Activated gamma-delta T cell treated with Interleukin-2 at 50 U/mL for 16 hours (primary cell): ENCODE results near the gene CYB5A.
A peak's percentile ranks its signal among the peaks of the same experiment; 100 is the strongest.
"Not testable (repeated sequence)": the region's sequence is repeated elsewhere in the genome, so short reads cannot be mapped to it uniquely, and the experiment has no call there.

Source experiments
- DNase-seq: peaks from one replicate; pipeline ENCODE4 v3.0.0-alpha.2; 2020

CYB5A gene, protein sequence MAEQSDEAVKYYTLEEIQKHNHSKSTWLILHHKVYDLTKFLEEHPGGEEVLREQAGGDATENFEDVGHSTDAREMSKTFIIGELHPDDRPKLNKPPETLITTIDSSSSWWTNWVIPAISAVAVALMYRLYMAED

GRCh38 chr18:74291771-74292540 is at the start of gene CYB5A:
Gene CYB5A, minus strand, starts transcription at chr18:74291963. Its CDS starts 88 bp downstream, at chr18:74291875.
- DNase-seq = peak; percentile 99

DNA sequence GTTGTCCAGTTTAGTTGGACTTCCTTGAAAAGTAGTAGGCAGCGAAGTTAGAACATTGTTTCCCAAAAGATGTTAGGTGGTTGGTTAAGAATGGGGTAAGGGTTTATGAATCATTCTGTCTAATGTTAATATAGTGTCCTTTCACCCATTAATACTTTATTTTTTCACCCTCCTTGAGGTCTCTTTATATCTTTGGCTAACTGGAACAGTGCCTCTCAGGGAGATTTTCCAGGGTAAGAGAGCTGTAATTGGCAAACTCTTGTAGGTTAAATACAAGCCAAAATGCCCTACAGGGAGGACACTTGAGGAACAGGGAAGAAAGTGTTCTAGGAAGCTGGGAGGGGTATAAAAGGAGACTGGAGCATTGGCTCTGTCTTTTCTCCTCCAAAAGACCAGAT is 46.1 kb upstream of the CYB5A start:
- DNase-seq = no peak

DNA sequence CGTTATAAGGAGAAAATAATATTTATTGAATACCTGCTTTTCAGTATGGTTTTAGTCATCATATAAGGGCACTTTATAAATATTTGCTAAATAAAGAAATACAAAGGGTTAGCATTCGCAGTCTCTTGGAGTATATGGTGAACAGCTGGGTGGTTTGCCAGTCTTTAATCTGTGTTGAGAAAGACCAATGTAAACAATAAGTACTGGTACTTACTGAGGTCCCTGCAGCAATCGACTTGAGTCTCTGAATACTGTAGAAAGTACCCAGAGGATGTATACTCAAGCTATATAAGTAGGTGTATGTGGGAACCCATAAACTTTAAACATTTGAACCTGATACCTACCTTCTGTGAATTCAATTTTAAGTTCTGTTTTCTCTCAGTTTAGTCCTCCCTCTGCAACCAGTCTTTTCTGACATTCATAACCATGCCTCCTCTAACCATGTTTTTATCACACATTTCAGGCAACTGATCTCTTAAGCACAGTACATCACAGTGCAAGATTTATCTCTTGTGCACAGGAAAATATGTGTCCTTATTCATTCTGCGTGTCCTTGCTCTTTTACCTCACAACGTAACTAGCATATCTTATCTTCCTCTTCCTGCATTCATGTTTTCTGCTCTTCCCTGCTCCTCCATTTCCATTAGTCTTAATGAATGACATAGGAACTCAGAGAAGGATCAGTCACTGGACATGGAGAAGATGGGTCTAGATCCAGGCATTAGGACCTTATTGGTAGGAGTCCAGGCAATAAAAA is 45.6 kb upstream of the CYB5A start:
- DNase-seq = no peak

DNA sequence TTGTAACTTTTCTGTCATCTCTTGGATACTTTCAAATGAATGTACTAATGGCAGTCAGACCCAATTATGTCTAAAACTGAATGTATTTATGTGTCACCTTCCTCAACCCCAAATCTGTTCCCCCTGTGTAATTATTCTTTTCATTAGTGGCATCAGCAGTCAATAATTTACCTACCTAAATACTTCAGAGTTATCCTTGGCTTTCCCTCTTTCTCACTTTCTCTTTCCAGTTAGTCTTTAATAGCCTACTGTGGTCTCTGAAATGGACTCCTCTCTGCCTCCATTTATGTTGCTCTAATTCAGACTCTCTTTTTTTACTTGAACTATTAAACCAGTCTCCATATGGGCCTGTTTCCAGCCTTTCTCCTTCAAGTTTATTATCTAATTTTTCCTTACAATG is 44.9 kb upstream of the CYB5A start:
- DNase-seq = no peak

DNA sequence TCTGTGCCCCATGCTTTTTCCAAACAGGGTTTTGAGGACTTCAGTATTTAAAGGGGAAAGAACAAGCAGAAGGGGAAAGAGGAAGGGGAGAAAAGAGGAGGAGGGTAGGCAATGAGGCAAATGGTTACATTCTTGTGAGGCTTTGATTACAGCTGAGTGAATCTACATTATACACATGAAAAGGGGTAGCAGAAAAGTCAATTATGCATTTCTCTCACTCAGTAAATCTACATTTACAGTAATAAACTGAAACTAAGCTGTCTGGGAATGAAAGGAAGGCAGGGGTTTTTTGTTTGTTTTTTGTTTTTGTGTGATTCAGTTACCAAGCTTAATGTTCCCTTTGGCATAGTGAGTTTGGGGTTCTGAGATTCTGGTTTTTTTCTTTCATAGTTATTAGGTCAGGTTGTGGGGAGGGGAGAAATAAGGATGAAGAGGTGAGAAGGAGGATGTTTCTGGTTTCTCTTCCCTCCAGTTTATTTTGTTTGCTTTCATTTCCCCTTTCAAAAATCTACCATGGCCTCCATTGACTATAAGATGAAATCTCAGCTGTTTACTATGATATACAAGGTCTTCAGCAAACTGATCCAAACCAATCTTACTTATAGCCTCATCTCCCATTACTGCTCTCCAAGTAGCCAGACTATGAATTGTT is 42.6 kb upstream of the CYB5A start:
- no peak for DNase-seq

- DNase-seq = no peak
Observed at GRCh38 chr18:74333091-74333490, 41.3 kb upstream of the CYB5A start.

GRCh38 chr18:74331404-74331803 is 39.6 kb upstream of the CYB5A start:
- no peak for DNase-seq

DNA sequence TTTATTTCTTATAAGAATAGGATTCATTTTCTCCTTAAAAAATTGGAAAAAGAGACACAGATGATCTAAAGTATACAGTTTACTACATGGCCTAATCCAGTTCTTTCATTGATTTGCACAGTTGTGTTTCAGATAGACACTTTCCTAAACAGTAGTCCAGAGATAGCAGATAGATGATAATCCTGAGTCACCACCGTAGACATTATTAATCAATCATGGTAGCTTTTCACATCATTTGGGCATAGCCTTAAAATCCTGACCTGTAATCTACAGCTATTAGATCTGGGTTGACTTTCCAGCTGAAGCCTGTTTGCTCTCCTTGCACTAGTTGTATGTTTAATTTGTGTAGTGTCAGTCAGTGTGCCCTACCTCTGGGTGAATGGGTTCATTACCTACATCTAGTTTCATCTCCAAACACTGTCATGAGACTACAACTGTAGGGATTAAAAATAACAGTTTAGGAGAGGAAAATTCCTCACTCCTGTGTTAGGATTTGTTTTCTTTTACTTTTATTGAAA is 38.0 kb upstream of the CYB5A start:
- no peak for DNase-seq

- DNase-seq = no peak
Observed at GRCh38 chr18:74328206-74328605, 36.4 kb upstream of the CYB5A start.

DNA sequence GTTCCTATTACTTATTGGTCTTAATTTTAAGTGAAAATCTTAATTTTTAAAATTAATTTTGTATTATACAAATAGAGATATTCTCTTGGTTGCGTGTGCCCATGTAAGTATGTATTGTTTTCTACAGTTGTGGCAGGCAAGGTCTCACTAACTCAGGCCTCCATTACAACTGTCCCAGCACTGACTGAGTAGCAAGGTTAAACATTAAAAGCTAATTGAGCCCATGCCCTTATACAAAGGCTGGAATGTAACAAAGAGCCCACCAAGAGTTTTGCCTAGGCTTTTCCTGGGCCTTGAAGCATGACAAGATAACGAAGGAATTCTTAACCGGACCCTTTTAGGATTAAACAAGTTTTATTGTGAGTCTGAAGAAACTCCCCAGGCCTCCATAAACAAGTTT is 35.0 kb upstream of the CYB5A start:
- DNase-seq = not testable (repeated sequence)

- no peak for DNase-seq
Observed at GRCh38 chr18:74326231-74326630, 34.5 kb upstream of the CYB5A start.

DNA sequence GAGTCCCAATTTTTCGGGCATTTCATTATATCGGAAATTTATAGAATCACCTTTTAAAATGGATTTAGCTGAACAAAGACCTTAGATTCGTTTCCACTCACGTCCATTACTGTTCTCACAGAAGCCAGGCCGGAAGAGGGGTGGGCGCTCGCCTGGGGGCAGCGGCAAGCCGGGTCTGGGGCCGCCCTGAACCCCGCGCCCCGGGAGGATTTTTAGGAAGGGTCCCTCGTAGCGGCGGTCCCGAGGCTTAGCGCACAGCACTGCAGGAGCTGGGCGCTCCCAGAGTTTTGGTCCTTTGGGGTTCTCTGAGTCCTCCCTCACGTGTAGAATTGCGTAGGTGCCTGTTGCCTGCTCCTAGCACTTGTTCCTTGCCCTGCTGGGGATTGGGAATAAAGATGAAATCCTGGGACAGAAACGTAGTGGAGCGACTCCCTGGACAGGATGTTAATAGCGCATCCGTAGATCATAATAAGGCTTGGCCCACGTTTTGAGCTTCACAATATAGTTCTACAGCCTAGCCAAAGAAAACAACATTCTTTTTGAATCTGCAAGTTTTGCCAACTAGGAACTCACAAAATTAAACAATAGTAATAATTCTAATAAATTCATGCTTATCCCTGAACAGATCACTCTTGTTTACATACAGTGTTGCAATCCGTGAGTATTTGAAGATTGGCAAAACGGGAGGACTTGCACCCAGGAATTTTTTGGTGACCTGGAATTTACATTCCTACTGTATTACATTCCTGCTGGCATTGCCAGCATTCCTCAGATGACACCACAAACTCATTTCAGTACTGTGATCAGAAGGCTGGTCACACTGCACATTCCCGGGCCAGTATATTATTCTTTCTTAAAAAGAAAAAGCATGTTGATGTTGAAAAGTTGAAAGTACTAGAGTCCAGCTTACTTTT is 24.8 kb upstream of the CYB5A start:
- no peak for DNase-seq

DNA sequence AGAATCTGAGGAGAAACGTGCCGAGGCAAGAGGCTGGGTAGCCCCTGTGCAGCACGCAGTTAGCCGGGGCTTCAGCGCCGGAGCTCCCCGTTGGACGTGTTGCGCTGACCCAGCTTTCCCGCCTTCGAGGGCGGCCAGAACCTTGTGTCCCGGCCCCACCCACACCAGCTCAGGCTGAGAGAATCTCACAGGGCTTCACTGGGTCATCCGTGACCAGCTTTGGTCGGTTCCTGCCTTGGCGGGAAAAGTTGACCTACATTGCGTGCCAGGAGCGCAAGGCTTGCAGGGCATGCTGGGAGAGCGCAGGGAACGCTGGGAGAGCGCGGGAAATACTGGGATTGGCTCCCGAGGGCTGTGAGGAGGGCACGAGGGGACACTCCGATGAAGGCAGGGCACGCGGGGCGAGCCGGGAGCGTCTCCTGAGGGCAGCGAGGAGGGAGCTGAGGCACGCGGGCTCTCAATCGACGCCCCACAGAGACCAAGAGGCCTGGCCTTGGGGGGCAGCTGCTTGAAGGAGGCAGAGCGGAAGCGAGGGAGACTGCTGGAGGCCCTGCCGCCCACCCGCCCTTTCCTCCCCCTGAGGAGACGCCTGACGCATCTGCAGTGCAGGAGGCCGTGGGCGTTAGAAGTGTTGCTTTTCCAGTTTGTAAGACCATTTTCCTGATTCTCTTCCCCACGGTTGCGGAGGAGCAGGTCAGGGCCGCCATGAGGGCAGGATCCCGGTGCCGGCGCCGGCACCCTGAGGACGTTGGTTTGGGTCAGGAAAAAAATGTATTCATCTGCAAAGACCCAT is 23.9 kb upstream of the CYB5A start, which contains the start of gene C18orf63:
Gene C18orf63 (plus strand): TSS at position 376 of the 793 bp plus-strand sequence. CDS start 2,027 bp downstream, outside the sequence.
- no peak for DNase-seq

DNA sequence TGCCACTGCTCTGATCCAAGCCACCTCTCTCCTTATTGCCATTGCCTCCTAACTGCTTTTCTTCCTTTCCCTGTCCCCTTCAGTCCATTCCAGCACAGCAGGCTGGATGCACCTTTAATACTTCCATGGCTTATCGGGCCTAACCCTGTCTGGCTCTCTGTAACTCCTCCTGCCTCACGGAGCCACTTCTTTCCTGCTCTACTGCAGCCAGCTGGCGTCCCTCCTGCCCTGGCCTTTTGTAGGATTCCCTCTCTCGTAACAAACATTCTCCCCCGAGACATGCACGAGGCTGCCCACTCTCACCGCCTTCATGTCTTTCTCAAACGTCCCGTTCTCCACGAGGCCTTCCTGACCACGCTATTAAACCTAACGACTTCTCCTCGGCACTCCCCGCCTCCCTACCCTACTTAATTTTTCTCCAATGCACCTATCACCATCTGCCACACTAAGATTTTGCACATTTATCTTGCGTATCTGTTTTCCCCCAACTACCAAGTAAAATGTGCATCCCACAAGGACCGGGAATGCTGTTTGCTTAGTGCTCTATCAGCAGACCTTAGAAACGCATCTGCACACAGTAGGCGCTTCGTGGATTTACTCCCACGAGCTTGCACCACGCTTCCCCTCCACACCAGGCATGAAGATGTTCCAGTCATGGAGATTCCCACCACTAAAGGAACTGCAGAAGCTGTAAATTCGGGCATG is 23.1 kb upstream of the CYB5A start:
- DNase-seq = no peak

- DNase-seq = no peak
Observed at GRCh38 chr18:74311000-74311399, 19.2 kb upstream of the CYB5A start.

- DNase-seq = no peak
Observed at GRCh38 chr18:74310411-74310810, 18.6 kb upstream of the CYB5A start.

DNA sequence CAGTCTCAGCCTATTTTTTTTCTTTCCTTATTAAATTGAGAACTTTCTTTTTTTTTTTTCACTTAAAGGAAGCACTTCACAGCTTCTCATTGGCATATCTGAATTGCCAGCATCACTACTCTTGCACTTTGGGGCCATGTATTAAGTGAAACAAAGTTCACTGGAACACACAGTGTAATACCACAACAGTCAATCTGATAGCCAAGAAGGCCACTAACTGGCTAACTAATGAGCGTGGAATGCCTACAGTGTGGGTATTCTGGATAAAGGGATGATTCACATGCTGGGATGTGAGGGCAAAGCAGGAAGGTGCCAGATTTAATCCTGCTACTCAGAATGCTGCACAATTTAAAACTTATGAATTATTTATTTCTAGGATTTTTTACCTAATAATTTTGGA is 12.2 kb upstream of the CYB5A start:
- no peak for DNase-seq

DNA sequence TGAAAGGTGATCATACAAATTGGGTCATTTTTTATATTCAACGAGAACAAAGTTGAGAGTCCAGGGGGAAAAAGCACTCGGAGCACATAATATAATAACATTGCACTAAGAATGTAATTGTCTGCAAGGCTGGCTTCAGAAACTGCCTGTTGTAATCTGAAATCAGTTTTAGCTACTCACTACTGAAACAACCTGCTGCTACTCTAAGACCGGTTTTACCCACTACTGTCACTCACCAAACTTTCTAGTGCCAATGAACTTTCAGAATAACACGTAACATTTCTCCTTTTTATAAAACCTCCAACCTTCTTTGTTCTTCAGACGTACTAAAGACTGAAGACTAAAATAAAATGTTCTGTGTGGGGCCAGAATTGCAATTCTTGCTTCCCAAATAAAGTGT is 11.5 kb upstream of the CYB5A start:
- DNase-seq = no peak

DNA sequence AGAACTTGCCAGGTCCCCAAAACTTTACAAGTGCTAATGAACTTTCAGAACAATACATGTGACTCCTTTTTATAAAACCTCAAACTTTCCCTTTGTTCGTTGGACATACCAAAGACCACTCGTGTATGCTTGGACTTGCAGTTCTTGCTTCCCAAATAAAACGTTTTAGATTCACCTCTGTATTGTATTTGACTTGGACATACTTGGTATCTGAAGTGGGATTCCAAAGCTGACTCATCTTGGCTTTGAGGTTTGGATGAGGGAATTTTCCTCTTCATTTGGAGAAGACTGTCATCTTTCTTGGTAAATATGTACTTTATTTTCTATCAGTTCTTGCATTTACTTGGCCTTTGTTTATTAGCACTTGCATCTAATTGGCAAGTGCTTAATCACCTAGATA is 8.0 kb upstream of the CYB5A start:
- no peak for DNase-seq

- no peak for DNase-seq
Observed at GRCh38 chr18:74299162-74299561, 7.4 kb upstream of the CYB5A start.

DNA sequence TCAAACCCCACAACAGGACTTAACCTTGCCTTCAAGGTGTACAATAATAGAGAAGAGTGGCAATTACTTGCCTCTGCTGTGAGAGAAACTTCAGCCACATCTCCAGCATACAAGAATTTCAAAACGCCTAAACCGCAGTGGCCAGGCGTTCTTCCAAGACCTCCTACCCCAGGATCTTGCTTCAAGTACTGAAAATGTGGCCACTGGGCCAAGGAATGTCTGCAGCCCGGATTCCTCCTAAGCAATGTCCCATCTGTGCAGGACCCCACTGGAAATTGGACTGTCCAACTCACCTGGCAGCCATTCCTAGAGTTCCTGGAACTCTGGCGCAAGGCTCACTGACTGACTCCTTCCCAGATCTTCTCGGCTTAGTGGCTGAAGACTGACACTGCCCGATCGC is 2.8 kb upstream of the CYB5A start:
- DNase-seq = no peak
